HEK293 (cell line): ENCODE data around the gene DES.

ENCODE experiments used
- CTCF ChIA-PET: fragments of 350-600 bp; formaldehyde crosslinking; extraction: SDS; loops from one replicate; lab custom pipeline; 2021; ENCODE audit warnings: antibody characterized with exemption; lab: Yijun Ruan, JAX
- POLR2A ChIA-PET: fragments of 300-600 bp; formaldehyde crosslinking; extraction: SDS; loops from one replicate; lab custom pipeline; 2020; ENCODE audit warnings: antibody characterized with exemption, inconsistent platforms; lab: Yijun Ruan, JAX
- H3K27ac ChIP-seq: fragments of 200-500 bp; sonication (Bioruptor generic); 2 replicates; pipeline ENCODE4 v1.5.1; 2014; ENCODE audit warnings: low read depth, low read length, control low read depth, inconsistent platforms; ENCODE audit errors: extremely low read depth
- H3K36me3 ChIP-seq, 2 experiments: fragments of 200-500 bp in 1 of 2; sonication (Bioruptor generic) in 1 of 2; 1 replicate in 1 of 2; 2 replicates in 1 of 2; pipeline ENCODE4 v1.5.1; 2014 to 2017; ENCODE audit warnings: inconsistent platforms in 2 of 2, low read length in 2 of 2; ENCODE audit not compliant: control insufficient read depth in 2 of 2, insufficient read depth in 1 of 2
- H3K4me1 ChIP-seq: fragments of 200-500 bp; sonication (Bioruptor generic); 2 replicates; pipeline ENCODE4 v1.5.1; 2014; ENCODE audit warnings: mild to moderate bottlenecking, low read length, inconsistent platforms; ENCODE audit not compliant: control insufficient read depth, insufficient read depth
- H3K4me3 ChIP-seq: 2 replicates; pipeline ENCODE4 v1.5.1; 2011; ENCODE audit warnings: low read depth, mild to moderate bottlenecking, control low read depth, low read length, moderate library complexity
- H3K9me3 ChIP-seq: fragments of 200-500 bp; sonication (Bioruptor generic); 2 replicates; pipeline ENCODE4 v1.5.1; 2014; ENCODE audit warnings: low read depth, low read length, inconsistent platforms; ENCODE audit not compliant: control insufficient read depth, insufficient read depth
- CTCF ChIP-seq: fragments of 450-650 bp; formaldehyde crosslinking; IDR thresholded peaks from 2 replicates; pipeline ENCODE4 v1.5.1; 2016; ENCODE audit warnings: missing biosample characterization, missing genetic modification characterization
- GLIS1 ChIP-seq: fragments of 450-650 bp; formaldehyde crosslinking; IDR thresholded peaks from 2 replicates; pipeline ENCODE4 v1.5.1; 2016; ENCODE audit warnings: missing biosample characterization, missing genetic modification characterization
- ZBTB11 ChIP-seq: fragments of 450-650 bp; formaldehyde crosslinking; conservative IDR thresholded peaks from 2 replicates; pipeline ENCODE4 v1.5.1; 2016; ENCODE audit warnings: low read depth, missing biosample characterization, missing genetic modification characterization
- ZBTB21 ChIP-seq: fragments of 450-650 bp; formaldehyde crosslinking; IDR thresholded peaks from 2 replicates; pipeline ENCODE4 v1.5.1; 2017; ENCODE audit warnings: missing biosample characterization, missing genetic modification characterization
- ZFHX2 ChIP-seq: fragments of 450-650 bp; formaldehyde crosslinking; conservative IDR thresholded peaks from 2 replicates; pipeline ENCODE4 v1.5.1; 2016; ENCODE audit warnings: missing biosample characterization, missing genetic modification characterization
- ZNF155 ChIP-seq: fragments of 450-650 bp; formaldehyde crosslinking; IDR thresholded peaks from 2 replicates; pipeline ENCODE4 v1.5.1; 2016; ENCODE audit warnings: missing biosample characterization, missing genetic modification characterization
- ZNF174 ChIP-seq: fragments of 450-650 bp; formaldehyde crosslinking; IDR thresholded peaks from 2 replicates; pipeline ENCODE4 v1.5.0; 2017; ENCODE audit warnings: missing biosample characterization, mild to moderate bottlenecking, missing genetic modification characterization
- ZNF175 ChIP-seq: fragments of 450-650 bp; formaldehyde crosslinking; IDR thresholded peaks from 2 replicates; pipeline ENCODE4 v1.5.1; 2016; ENCODE audit warnings: missing biosample characterization, missing genetic modification characterization
- ZNF2 ChIP-seq: fragments of 450-650 bp; formaldehyde crosslinking; IDR thresholded peaks from 2 replicates; pipeline ENCODE4 v1.5.1; 2016; ENCODE audit warnings: missing biosample characterization, missing genetic modification characterization
- ZNF23 ChIP-seq: fragments of 450-650 bp; formaldehyde crosslinking; IDR thresholded peaks from 2 replicates; pipeline ENCODE4 v1.5.1; 2016; ENCODE audit warnings: missing biosample characterization, missing genetic modification characterization, borderline replicate concordance
- ZNF266 ChIP-seq: fragments of 450-650 bp; formaldehyde crosslinking; IDR thresholded peaks from 2 replicates; pipeline ENCODE4 v1.5.1; 2016; ENCODE audit warnings: missing biosample characterization, missing genetic modification characterization, low read depth
- ZNF404 ChIP-seq: fragments of 450-650 bp; formaldehyde crosslinking; IDR thresholded peaks from 2 replicates; pipeline ENCODE4 v1.5.1; 2017; ENCODE audit warnings: missing biosample characterization, missing genetic modification characterization
- ZNF416 ChIP-seq: fragments of 450-650 bp; formaldehyde crosslinking; IDR thresholded peaks from 2 replicates; pipeline ENCODE4 v1.5.1; 2016; ENCODE audit warnings: missing biosample characterization, missing genetic modification characterization
- ZNF645 ChIP-seq: fragments of 450-650 bp; formaldehyde crosslinking; IDR thresholded peaks from 2 replicates; pipeline ENCODE4; 2016; ENCODE audit warnings: missing biosample characterization, missing genetic modification characterization
- ZNF707 ChIP-seq: fragments of 450-650 bp; formaldehyde crosslinking; IDR thresholded peaks from 2 replicates; pipeline ENCODE4 v1.5.1; 2016; ENCODE audit warnings: missing biosample characterization, missing genetic modification characterization
- TF ChIP-seq, protein P1 (sequence below): fragments of 450-650 bp; formaldehyde crosslinking; IDR thresholded peaks from 2 replicates; pipeline ENCODE4 v1.5.1; 2016; ENCODE audit warnings: missing biosample characterization, missing genetic modification characterization, borderline replicate concordance

DES gene

GRCh38 chr2:219425238-219426067 lies 7.3 kb downstream of the DES start:
- H3K9me3 ChIP-seq, result no peaks in the 10 kb centered on the region
- no peak overlapping the region for H3K27ac ChIP-seq
- H3K4me3 ChIP-seq, result no peak overlapping the region
- no peaks in the 10 kb centered on the region for H3K4me1 ChIP-seq
- POLR2A ChIA-PET, result no interaction called here
- H3K36me3 ChIP-seq, result no peaks in the 10 kb centered on the region
- no peak for TF ChIP-seq ZNF2
- no peak for TF ChIP-seq ZNF23
- no peak for TF ChIP-seq ZNF175 (tag by site-specific recombination)
- TF ChIP-seq, all 188 proteins: peak for 0
- CTCF ChIA-PET, result interaction anchor here (1.2 kb wide), 1 partner anchor 104 kb away, joined by 3 read pairs; no protein-coding TSS in a partner anchor

GRCh38 chr2:219426068-219426443 lies 7.9 kb downstream of the DES start:
- Histone ChIP-seq H3K9me3 (no peaks in the 10 kb centered on the region), H3K36me3 (no peaks in the 10 kb centered on the region), H3K27ac (no peak overlapping the region), H3K4me1 (no peaks in the 10 kb centered on the region), H3K4me3 (no peak overlapping the region)
- ChIA-PET CTCF (no interaction called here), POLR2A (no interaction called here)
- no peak for TF ChIP-seq ZBTB21
- TF ChIP-seq CTCF (tag by site-specific recombination), result no peak

- no peaks in the 10 kb centered on the region for H3K9me3 ChIP-seq
- POLR2A ChIA-PET, result no interaction called here
- H3K4me3 ChIP-seq, result no peak overlapping the region
- H3K36me3 ChIP-seq, result no peaks in the 10 kb centered on the region
- H3K27ac ChIP-seq, result no peak overlapping the region
- no peaks in the 10 kb centered on the region for H3K4me1 ChIP-seq
- TF ChIP-seq ZNF155 (tag by site-specific recombination) (no peak), ZFHX2 (tag by site-specific recombination) (peak; percentile 33; the same call in 1 of the 2 replicates), ZBTB11 (tag by site-specific recombination) (no peak), ZNF416 (no peak), ZNF266 (tag by site-specific recombination) (no peak)
- TF ChIP-seq, all 188 proteins: peak for 1
- CTCF ChIA-PET, result interaction anchor here (4.2 kb wide), 1 partner anchor 23 kb away, joined by 20 read pairs; no protein-coding TSS in a partner anchor
Observed at GRCh38 chr2:219426534-219427136, 8.5 kb downstream of the DES start.

DNA sequence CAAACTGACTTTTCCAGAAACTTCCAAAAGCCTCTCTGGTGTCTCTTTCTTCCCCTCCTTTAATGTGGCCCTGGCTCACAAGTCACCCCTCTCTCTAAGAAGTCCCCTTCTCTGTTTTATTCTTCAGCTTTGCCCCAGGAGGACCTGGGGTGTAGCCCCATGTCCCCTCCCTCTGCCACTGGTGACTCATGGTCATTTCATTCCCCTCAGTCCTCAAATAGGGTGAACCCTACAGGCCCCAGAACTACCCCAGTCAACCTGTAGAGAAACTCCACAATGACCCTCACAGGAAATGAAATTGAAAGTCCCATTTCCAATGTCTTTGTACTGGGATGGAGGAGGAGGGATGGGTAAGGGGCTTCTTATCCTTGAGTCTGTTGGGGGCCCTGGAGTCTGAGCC lies 10.3 kb downstream of the DES start:
- Histone ChIP-seq H3K9me3 (no peaks in the 10 kb centered on the region), H3K4me1 (no peaks in the 10 kb centered on the region), H3K27ac (no peak overlapping the region), H3K36me3 (no peaks in the 10 kb centered on the region), H3K4me3 (no peak overlapping the region)
- ChIA-PET CTCF (interaction anchor here (0.6 to 4.2 kb wide), 3 partner anchors 8 to 27 kb away, joined by 3 to 20 read pairs (median 3); no protein-coding TSS in a partner anchor), POLR2A (no interaction called here)
- no peak for TF ChIP-seq ZNF645 (tag by site-specific recombination)
- no peak for TF ChIP-seq ZNF174 (tag by site-specific recombination)
- TF ChIP-seq ZNF404 (tag by site-specific recombination), result no peak
- no peak for TF ChIP-seq ZNF707 (tag by site-specific recombination)
- no peak for TF ChIP-seq GLIS1 (tag by site-specific recombination)
- TF ChIP-seq, protein P1, sequence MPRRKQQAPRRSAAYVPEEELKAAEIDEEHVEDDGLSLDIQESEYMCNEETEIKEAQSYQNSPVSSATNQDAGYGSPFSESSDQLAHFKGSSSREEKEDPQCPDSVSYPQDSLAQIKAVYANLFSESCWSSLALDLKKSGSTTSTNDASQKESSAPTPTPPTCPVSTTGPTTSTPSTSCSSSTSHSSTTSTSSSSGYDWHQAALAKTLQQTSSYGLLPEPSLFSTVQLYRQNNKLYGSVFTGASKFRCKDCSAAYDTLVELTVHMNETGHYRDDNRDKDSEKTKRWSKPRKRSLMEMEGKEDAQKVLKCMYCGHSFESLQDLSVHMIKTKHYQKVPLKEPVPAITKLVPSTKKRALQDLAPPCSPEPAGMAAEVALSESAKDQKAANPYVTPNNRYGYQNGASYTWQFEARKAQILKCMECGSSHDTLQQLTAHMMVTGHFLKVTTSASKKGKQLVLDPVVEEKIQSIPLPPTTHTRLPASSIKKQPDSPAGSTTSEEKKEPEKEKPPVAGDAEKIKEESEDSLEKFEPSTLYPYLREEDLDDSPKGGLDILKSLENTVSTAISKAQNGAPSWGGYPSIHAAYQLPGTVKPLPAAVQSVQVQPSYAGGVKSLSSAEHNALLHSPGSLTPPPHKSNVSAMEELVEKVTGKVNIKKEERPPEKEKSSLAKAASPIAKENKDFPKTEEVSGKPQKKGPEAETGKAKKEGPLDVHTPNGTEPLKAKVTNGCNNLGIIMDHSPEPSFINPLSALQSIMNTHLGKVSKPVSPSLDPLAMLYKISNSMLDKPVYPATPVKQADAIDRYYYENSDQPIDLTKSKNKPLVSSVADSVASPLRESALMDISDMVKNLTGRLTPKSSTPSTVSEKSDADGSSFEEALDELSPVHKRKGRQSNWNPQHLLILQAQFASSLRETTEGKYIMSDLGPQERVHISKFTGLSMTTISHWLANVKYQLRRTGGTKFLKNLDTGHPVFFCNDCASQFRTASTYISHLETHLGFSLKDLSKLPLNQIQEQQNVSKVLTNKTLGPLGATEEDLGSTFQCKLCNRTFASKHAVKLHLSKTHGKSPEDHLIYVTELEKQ (tag by site-specific recombination), result no peak
